Kidney glomerular epithelial cell (primary cell): ENCODE data around the gene KRTAP12-4.
"Not testable (repeated sequence)": the region's sequence is repeated elsewhere in the genome, so short reads cannot be mapped to it uniquely, and the experiment has no call there.

Experiments
- DNase-seq: peaks from one replicate; lab custom pipeline; 2025; lab: John Stamatoyannopoulos, UW

The KRTAP12-4 gene, protein sequence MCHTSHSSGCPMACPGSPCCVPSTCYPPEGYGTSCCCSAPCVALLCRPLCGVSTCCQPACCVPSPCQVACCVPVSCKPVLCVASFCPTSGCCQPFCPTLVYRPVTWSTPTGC

DNA sequence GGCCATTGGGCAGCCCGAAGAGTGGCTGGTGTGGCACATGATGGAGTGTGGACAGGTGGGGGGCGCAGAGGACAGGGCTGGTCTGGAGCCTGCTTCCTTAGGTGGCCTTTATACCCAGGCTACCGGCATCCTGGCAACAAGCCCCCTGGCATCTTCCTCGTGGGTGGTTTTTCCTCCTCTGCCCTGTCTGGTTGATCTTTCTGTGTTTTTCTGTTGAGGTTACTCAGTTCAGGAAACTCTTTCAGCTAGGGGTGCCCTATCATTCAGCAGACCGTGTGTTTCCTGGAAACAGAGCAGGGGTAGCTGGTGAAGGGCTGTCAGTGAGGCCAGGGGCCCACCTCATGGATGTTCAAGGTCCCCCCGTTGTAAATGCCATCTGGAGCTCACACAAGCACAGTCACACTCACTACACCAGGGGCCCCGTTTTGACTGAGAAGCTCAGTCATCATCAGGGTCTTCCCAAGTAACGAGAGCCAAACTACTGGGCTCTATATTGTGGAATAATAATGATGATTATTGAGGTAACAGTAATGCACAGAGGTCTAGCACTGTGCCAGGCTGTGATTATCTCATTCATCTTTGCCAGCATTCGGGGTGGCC lies at the start of gene KRTAP12-4:
KRTAP12-4 (minus strand) TSS at position 84 of the 600 bp plus-strand sequence; CDS start at position 39, 45 bp downstream.
- no peak for DNase-seq

DNA sequence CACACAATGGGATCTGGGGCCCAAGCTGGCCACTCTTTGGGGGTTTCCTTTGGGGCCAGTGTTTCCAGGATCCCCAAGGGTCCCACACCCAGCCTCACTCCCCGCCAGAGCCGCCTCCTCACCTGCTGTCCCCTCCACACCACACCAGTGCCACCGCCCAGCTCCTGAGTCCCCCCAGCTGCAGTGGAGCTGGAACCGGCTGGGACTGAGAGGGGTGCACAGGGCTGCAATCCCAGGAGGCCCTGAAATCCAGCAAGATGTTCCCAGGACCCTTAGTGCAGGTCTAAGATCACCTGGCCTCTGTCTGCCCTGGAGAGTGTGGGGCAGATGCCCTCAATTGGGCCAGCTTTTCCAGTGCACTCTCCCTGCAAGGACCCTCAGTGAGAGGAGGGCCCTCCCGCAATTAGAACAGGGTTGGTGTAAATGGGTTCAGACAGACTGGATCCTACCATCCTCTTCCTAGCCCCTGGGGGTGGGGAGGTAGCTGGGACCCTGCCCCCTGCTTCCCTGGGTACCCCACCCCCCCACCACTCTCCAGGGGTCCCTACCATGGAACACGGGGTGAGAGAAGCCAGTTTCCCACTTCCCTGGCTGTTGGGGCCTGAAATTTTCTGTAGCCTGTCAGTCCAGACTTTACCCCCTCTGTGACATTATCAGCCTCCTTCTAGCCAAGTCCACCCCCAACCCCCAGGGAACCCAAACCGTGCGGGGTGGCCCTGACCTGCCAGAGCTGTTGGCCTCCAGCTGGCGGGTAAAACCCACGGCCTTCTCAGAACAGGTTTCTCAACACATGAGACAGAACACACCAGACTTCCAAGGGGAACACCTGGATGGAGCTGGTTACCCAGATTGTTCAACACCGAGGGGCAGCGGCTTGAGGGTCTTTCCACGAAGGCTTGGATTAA lies 49.5 kb upstream of the KRTAP12-4 start:
- no peak for DNase-seq

DNA sequence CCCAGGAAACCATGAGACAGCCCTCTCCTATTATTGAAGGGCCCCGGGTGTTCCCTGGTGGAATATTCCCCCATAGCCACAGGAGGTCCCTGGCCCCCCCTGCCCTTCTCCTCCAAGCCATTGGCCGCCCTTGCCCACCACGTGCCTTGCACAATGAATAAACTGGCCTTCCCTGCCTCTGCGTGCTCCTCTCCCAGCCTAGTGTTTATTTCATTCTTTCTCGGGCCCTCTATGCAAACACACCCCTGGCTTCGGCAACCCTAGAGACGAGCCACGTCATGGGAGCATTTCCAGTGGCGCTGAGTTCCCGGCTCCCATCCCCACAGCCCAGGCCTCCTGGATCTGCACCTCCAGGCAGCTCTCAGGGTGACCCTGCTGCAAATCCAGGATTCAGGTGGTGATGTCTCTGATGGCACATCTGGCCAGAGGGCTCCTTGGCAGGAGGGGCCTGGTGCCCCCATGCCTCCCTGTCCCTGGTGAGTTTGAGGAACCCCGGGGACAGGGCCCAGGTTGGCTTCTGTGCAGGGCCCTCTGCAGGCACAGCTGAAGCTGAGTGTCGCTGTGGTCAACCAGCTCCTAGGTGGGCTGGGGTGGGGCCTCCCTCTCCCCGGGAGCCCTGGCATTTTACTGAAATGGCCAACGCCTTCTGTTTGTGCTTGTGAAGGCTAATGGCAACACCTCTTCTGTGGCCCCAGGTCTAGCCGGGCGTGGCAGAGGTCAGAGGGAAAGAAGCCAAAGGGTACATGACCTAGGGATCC lies 48.7 kb upstream of the KRTAP12-4 start:
- DNase-seq = no peak

DNA sequence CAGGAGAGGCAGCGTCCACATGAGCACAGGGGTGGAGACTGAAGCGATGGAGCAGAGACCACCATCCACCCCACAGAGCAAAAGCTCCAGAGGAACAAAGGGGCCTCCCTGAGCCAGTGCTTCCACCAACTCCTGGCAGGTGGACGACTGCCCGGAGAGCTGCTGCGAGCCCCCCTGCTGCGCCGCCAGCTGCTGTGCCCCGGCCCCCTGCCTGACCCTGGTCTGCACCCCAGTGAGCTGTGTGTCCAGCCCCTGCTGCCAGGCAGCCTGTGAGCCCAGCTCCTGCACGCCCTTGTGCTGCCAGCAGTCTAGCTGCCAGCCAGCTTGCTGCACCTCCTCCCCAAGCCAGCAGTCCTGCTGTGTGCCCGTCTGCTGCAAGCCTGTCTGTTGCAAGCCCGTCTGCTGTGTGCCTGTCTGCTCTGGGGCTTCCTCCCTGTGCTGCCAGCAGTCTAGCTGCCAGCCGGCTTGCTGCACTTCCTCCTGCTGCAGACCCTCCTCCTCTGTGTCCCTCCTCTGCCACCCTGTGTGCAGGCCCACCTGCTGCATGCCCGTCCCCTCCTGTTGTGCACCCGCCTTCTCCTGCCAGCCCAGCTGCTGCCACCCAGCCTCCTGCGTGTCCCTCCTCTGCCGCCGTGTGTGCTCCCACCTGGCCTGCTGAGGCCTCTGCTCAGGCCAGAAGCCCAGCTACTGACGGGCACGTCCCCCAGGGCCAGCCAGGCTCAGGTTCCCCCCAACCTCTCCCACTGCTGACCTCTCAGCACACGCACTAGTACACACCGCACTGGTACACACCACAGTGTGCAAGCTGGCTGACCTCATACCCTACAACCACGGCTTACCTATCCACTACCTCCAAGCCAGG lies 47.9 kb upstream of the KRTAP12-4 start:
- no peak for DNase-seq

DNA sequence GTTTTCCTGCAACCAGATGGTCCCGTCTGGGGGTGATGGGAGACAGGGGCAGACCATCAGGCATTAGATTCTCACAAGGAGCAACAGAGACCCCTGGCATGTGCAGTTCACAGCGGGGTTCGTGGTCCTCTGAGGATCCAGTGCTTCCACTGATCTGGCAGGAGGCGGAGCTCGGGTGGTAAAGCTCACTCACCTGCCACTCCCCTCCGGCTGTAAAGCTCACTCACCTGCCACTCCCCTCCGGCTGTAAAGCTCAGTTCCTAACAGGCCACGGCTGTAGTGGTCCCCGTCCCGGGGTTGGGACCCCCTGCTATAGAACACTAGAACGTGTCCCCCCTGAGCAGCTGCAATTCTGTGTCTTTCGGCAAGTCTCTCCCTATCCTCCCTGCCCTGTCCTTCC lies 47.1 kb upstream of the KRTAP12-4 start:
- DNase-seq = no peak

DNA sequence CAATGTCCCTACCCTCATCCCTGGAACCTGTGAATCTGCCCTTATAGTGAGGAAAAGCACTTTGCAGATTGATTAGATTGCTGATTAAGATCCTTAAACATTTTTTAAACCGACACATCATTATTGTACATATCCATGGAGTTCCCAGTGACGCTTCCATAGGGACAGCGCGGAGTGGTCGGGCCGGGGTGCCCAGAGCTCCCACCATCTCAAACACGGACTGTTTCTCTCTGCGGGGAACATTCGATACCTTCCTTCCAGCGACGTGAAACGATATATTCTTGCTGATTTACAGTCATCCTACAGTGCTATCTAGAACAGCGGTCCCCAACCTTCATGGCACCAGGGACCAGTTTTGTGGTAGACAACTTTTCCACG lies 46.6 kb upstream of the KRTAP12-4 start:
- DNase-seq = no peak

DNA sequence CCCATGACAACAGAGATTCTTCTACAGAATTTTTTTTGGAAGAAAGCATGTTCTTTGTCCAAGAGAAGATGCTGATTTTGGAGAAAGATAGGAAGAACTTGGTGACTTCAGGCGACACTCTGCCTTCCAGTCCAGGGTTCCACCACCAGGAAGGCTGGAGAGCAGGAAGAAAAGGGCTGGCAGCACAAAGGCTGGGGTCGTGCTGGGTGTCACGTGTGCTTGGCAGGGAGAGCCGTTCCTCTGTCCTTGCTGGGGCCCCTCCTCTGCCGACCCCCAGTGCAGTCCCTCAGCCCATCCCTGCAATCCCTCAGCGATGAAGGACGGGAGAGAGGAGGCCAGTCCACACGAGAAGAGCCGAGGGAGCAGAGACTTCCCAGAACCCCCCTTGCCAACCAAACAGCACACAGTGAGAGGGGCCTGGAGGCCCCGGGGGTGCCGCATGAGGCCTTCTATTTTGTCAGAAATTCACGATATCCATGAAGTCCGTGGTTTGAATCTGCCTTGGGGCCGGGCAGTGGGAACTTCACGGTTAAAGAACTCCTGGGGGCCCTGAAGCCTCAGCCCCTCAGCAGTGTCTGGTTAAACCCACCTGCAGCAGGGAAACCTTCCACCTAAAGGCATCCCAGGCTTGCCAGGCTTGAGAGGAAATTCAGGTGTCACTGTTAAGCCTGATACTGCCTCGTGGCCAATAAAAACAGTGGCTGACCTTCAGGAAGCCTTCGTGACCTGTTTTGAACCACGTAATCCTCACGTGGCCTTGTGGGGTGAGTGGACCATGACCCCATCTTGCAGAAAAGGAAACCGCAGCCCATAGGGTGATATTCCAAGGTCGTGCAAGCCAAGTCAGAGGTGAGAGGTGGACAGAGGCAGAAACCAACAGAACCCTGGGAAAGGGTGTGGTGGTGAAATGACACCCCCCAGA lies 45.9 kb upstream of the KRTAP12-4 start:
- DNase-seq = no peak

DNA sequence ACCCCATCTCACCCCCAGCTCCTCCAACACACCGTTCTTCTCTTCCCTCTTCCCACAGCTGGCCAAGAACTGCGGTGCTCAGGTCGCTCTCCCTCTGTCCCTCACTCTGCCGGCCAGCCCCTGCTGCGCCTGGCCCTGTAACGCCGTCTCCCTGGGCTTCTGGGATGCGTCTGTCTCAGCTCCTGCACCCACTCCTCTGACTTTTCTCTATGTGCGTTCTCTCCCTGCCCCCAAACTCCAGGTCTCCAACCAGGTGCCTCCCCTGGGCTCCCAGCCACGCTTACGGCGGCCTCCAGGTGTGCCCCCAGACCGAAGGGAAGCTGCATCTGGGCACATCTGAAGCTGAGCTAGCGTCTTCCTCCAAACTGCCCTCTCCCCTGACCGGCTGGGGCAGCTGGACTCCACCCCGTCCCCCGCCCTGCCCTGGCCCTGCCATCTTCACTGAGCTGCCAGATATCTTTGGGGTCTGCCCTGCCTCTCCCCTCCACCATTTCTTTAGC lies 45.1 kb upstream of the KRTAP12-4 start:
- no peak for DNase-seq

DNA sequence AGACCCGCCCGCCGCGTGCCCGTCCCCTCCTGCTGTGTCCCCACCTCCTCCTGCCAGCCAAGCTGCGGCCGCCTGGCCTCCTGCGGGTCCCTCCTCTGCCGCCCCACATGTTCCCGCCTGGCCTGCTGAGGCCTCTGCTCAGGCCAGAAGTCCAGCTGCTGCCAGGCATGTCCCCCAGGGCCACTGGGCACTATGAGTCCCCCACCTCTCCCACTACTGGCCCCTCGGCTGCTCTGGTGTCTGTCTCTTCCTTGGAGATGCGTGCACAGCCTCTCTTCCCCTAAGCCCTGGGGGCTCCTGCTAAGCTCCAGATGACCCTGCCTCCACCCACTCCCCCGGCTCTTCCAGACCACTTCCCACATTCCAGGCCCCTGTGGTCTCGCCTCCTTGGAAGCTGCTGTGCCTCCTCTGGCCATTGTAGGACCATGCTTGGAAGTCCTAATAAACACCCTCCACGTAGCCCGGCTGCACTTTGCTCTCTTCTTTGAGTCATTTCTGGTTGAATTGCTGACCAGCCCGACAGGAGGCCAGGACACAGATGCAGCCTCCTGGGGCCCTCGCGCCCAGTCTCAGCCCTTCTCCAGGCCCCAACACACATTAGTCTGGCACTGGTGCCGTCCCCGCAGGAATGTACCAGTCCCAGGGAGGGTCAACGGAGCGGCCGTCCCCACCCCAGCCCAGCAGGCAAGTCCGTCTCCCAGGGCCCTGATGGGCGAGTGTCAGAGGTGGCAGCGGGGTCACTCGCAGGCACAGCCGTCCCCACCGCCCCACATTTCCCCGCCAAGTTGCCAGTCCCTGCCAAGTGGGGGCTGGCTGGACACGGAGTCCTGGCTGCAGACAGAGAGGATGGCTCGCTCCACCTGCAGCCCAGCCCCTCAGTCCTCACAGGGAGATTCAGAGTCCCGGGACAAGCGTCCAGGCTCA lies 43.6 kb upstream of the KRTAP12-4 start:
- no peak for DNase-seq

DNA sequence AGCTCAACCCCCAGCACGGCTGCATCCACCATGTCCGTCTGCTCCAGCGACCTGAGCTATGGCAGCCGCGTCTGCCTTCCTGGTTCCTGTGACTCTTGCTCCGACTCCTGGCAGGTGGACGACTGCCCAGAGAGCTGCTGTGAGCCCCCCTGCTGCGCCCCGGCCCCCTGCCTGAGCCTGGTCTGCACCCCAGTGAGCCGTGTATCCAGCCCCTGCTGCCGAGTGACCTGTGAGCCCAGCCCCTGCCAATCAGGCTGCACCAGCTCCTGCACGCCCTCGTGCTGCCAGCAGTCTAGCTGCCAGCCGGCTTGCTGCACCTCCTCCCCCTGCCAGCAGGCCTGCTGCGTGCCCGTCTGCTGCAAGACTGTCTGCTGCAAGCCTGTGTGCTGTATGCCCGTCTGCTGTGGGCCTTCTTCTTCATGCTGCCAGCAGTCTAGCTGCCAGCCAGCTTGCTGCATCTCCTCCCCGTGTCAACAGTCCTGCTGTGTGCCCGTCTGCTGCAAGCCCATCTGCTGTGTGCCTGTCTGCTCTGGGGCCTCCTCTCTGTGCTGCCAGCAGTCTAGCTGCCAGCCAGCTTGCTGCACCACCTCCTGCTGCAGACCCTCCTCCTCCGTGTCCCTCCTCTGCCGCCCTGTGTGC lies 42.8 kb upstream of the KRTAP12-4 start, which contains the start of gene KRTAP10-12:
KRTAP10-12 (plus strand) TSS at position 1 of the 639 bp plus-strand sequence; CDS start at position 31, 30 bp downstream.
- not testable (repeated sequence) for DNase-seq

DNA sequence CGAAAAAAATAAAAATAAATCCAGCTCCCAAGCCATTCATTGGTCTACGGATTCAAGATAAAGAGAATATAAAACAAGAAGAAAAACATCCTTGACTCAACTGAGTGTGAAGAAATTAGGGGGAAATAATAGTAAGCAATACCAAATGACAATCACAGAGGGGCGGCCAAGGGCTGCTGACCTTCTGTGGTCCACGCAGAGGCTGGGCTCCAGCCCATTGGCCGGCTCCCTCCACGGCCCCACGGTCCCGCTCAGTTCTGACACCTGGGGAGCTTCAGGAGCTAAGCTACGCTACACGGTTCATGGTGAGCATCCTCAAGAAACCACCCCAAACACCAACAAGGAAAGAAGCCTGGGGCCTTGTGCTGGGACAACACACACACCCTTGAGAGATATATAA lies 42.1 kb upstream of the KRTAP12-4 start:
- no peak for DNase-seq

DNA sequence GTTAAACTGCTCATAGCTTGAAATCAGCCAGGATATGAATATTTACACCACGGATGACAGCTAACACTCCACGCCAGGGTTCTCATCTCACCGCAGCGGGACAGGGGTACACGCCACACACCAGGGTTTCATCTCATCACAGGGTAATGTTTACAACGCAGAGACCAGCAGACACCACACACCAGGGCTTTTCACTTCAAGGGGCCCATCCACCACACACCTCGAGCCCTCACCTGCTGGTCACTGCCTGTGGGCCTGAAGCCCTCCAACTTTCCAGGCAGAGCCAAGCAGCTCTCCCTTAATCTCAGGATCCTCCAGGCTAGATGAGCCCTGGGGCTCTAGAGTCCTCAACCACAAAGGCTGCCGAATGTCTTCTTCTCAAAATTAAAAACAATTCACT lies 41.2 kb upstream of the KRTAP12-4 start:
- no peak for DNase-seq

DNA sequence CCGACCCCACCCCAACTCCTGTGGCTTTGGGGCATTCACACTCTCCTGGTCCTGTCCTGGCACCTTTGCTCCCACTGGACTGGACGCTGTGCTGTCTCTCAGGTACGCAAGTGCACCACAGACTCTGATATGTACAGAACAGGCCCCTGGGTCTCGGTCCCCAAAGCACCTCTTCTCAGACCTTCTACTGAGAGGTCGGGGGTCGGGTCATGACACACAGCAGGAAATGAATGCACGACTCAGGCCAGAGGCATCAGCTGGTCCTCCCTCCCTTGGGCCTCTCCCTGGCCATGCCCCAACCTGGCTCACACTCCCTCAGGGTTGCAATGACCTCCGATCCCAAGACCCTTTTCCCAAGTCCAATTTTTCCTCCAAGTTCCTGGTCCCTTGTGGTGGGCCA lies 40.7 kb upstream of the KRTAP12-4 start:
- no peak for DNase-seq

DNA sequence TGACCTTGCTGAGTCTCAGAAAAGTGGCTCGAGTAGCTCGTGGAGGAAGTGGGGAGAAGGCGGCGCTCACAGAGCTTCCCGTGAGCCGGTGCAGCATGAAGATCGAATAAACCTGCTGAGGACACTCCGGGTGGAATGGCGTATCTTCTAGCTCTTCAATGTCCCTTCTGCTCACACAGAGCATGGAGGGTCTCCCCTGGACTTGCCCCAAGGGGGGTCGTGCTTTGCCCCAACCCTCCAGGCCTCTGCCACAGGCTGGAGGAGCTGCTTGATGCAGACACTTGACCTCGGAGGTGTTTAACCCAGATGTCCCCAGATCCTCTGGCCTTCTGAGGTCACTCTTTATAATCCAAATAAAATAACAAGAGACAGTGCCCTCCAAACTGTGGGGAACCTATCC lies 40.3 kb upstream of the KRTAP12-4 start:
- DNase-seq = no peak

DNA sequence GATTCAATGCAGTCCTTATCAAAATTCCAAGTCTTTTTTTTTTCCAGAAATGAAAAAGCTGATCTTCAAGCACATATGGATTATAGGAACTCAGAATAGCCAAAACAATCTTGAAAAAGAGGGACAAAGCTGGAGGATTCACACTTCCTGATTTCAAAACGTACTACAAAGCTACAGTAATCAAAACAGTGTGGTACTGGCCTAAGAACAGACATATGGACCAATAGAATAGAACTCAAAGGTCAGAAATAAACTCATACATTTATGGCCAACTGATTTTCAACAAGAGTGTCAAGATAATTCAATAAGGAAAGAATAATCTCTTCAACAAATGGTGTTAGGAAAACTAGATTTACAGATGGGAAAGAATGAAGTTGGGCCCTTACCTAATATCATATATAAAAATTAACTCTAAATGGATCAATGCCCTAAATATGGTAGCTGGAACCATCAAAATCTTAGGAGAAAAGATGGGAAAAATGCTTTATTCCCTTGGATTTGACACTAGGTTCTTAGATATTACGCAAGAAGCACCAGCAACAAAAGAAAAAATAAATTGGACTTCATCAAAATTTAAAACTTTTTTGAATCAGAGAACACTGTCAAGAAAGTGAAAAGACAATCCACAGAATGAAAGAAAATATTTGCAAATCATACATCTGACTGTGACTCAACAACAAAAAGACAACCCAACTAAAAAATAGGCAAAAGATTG lies 38.5 kb upstream of the KRTAP12-4 start:
- DNase-seq = no peak

DNA sequence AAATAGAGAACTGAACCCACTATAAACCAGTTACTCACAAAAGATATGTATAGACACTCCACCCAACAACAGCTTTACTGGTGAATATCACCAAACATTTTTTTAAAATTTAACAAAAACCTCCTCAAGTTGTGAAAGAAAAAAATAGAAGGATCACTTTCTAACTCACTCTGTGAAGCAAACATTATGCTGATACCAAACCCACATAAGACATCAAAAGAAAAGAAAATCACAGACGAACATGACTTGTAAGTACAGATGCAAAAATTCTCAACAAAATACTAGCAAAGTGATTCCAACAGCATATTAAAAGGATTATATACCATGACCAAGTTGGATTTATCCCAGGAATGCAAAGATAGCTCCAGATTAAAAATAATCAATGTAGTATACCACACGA lies 37.2 kb upstream of the KRTAP12-4 start:
- no peak for DNase-seq

DNA sequence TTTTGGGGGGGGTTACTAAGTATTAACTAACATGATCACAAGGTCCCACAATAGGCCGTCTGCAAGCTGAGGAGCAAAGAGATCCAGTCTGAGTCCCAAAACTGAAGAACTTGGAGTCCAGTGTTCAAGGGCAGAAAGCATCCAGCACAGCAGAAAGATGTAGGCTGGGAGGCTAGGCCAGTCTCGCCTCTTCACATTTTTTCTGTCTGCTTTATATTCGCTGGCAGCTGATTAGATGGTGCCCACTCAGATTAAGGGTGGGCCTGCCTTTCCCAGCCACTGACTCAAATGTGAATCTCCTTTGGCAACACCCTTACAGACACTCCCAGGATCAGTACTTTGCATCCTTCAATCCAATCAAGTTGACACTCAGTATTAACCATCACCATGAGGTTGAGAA lies 35.3 kb upstream of the KRTAP12-4 start:
- not testable (repeated sequence) for DNase-seq

DNA sequence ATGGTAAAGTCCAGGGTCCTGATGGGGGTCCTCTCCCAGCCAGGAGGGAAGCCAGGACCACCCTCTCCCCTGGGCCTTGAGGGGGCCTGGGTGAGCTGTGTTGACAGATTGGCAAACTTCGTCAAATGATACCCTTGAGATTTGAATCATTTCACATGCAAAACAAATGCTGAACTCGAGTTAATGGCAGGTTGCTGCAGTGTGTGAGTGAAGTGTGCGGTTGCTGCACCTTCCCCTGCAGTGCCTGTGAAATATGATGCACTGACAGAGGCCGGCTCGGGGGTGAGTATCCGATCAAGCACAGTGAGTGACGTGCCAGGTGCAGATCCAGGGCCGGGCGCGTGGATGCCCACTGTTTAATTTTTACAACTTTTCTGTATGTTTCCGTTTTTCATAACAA lies 33.2 kb upstream of the KRTAP12-4 start:
- DNase-seq = no peak
